H9 (cell line): ENCODE results near the gene SULF2. TPM values are rescaled to one million over a fixed set of nuclear protein-coding genes. Genes with fewer than 3 reads are reported as not detected.

Experiments
- DNase-seq: peaks from one replicate; pipeline ENCODE4 v3.0.0-alpha.2; 2017
- H2AFZ ChIP-seq: one replicate; pipeline ENCODE4 v1.6.1; 2013; ENCODE audit warnings: mild to moderate bottlenecking, low read length, control low read depth, moderate library complexity
- H2AK5ac ChIP-seq: 2 replicates; pipeline ENCODE4 v1.6.1; 2013; ENCODE audit warnings: low read length, control low read depth, mixed read lengths; ENCODE audit not compliant: insufficient read length
- H2BK120ac ChIP-seq: one replicate; pipeline ENCODE4 v1.6.1; 2013; ENCODE audit warnings: low read depth, mild to moderate bottlenecking, low read length, control low read depth, inconsistent platforms; ENCODE audit not compliant: poor library complexity, severe bottlenecking
- H2BK12ac ChIP-seq: 2 replicates; pipeline ENCODE4 v1.6.1; 2013; ENCODE audit warnings: low read length, control low read depth, mixed read lengths, low read depth; ENCODE audit not compliant: insufficient read length
- H2BK15ac ChIP-seq: 2 replicates; pipeline ENCODE4 v1.6.1; 2013; ENCODE audit warnings: low read depth, low read length, control low read depth
- H2BK20ac ChIP-seq: one replicate; pipeline ENCODE4 v1.6.1; 2013; ENCODE audit warnings: low read depth, mild to moderate bottlenecking, low read length, control low read depth, inconsistent platforms; ENCODE audit not compliant: poor library complexity, severe bottlenecking
- H2BK5ac ChIP-seq: 2 replicates; pipeline ENCODE4 v1.6.1; 2013; ENCODE audit warnings: low read length, control low read depth, mixed read lengths; ENCODE audit not compliant: insufficient read length
- H3K14ac ChIP-seq: 2 replicates; pipeline ENCODE4 v1.6.1; 2013; ENCODE audit warnings: low read length, control low read depth; ENCODE audit not compliant: insufficient read depth
- H3K18ac ChIP-seq: 2 replicates; pipeline ENCODE4 v1.6.1; 2013; ENCODE audit warnings: low read depth, mild to moderate bottlenecking, mixed read lengths, low read length, control low read depth; ENCODE audit not compliant: insufficient read length
- H3K23ac ChIP-seq: 2 replicates; pipeline ENCODE4 v1.6.1; 2013; ENCODE audit warnings: low read length, control low read depth, mixed read lengths, low read depth; ENCODE audit not compliant: insufficient read length
- H3K23me2 ChIP-seq: 2 replicates; pipeline ENCODE4 v1.6.1; 2013; ENCODE audit warnings: low read depth, mild to moderate bottlenecking, mixed read lengths, low read length, control low read depth; ENCODE audit not compliant: insufficient read length, poor library complexity, severe bottlenecking
- H3K27ac ChIP-seq: 2 replicates; pipeline ENCODE4 v1.5.1; 2013; ENCODE audit warnings: low read length, control low read depth, mixed read lengths, low read depth; ENCODE audit not compliant: insufficient read length
- H3K27me3 ChIP-seq: 2 replicates; pipeline ENCODE4 v1.6.1; 2013; ENCODE audit warnings: low read length, control low read depth, inconsistent platforms; ENCODE audit not compliant: insufficient read depth
- H3K4ac ChIP-seq: 2 replicates; pipeline ENCODE4 v1.6.1; 2013; ENCODE audit warnings: low read depth, mild to moderate bottlenecking, control low read depth, inconsistent platforms, low read length, moderate library complexity
- H3K4me1 ChIP-seq: 2 replicates; pipeline ENCODE4 v1.6.1; 2013; ENCODE audit warnings: low read length, control low read depth, inconsistent platforms; ENCODE audit not compliant: insufficient read depth
- H3K4me2 ChIP-seq: 2 replicates; pipeline ENCODE4 v1.6.1; 2013; ENCODE audit warnings: low read length, control low read depth, mixed read lengths; ENCODE audit not compliant: insufficient read length, insufficient read depth
- H3K56ac ChIP-seq: 2 replicates; pipeline ENCODE4 v1.6.1; 2013; ENCODE audit warnings: low read depth, mild to moderate bottlenecking, mixed read lengths, low read length, control low read depth; ENCODE audit not compliant: insufficient read length
- H3K79me1 ChIP-seq: 2 replicates; pipeline ENCODE4 v1.6.1; 2013; ENCODE audit warnings: low read depth, mild to moderate bottlenecking, moderate library complexity, low read length, control low read depth, inconsistent platforms; ENCODE audit not compliant: insufficient read depth, poor library complexity, severe bottlenecking
- H3K79me2 ChIP-seq: 2 replicates; pipeline ENCODE4 v1.6.1; 2013; ENCODE audit warnings: low read length, control low read depth, inconsistent platforms; ENCODE audit not compliant: insufficient read depth
- H3K9ac ChIP-seq: 2 replicates; pipeline ENCODE4 v1.6.1; 2013; ENCODE audit warnings: low read length, control low read depth, mixed read lengths; ENCODE audit not compliant: insufficient read length; ENCODE audit errors: extremely low read depth
- H3K9me3 ChIP-seq: one replicate; pipeline ENCODE4 v1.6.1; 2013; ENCODE audit warnings: low read depth, low read length, inconsistent platforms; ENCODE audit not compliant: control insufficient read depth
- H3T11ph ChIP-seq: one replicate; pipeline ENCODE4 v1.6.1; 2013; ENCODE audit warnings: mild to moderate bottlenecking, low read length, control low read depth, inconsistent platforms
- H4K20me1 ChIP-seq: one replicate; pipeline ENCODE4 v1.6.1; 2013; ENCODE audit not compliant: control insufficient read depth, insufficient read length, insufficient read depth
- H4K5ac ChIP-seq: 2 replicates; pipeline ENCODE4 v1.6.1; 2013; ENCODE audit warnings: low read depth, mild to moderate bottlenecking, mixed read lengths, low read length, control low read depth; ENCODE audit not compliant: insufficient read length
- H4K8ac ChIP-seq: replicated peaks from 2 replicates; pipeline ENCODE4 v1.6.1; 2013; ENCODE audit warnings: low read length, control low read depth, mixed read lengths, low read depth; ENCODE audit not compliant: insufficient read length
- H4K91ac ChIP-seq: 2 replicates; pipeline ENCODE4 v1.6.1; 2013; ENCODE audit warnings: low read depth, mild to moderate bottlenecking, moderate library complexity, mixed read lengths, low read length, control low read depth; ENCODE audit not compliant: insufficient read length
- H3K27ac Mint-ChIP-seq, 3 experiments: 2 replicates in 2 of 3; 3 replicates in 1 of 3; pipeline ENCODE4 v1.8.0; 2020 to 2021; ENCODE audit warnings: mixed read lengths in 3 of 3, mild to moderate bottlenecking in 1 of 3, moderate library complexity in 1 of 3
- H3K27me3 Mint-ChIP-seq: 2 replicates; pipeline ENCODE4 v1.8.0; 2021; ENCODE audit warnings: low read depth, mild to moderate bottlenecking, moderate library complexity, mixed read lengths
- H3K36me3 Mint-ChIP-seq, 3 experiments: 2 replicates in 2 of 3; 3 replicates in 1 of 3; pipeline ENCODE4 v1.8.0; 2020 to 2021; ENCODE audit warnings: low read depth in 3 of 3, mixed read lengths in 3 of 3; ENCODE audit not compliant: insufficient read depth in 1 of 3
- H3K4me1 Mint-ChIP-seq, 2 experiments: 2 replicates each; pipeline ENCODE4 v1.8.0; 2020; ENCODE audit warnings: mixed read lengths in 2 of 2
- H3K4me3 Mint-ChIP-seq, 2 experiments: 2 replicates in 1 of 2; 3 replicates in 1 of 2; pipeline ENCODE4 v1.8.0; 2020 to 2021; ENCODE audit warnings: mild to moderate bottlenecking in 2 of 2, mixed read lengths in 2 of 2, moderate library complexity in 1 of 2
- H3K9me3 Mint-ChIP-seq, 2 experiments: 2 replicates in 1 of 2; 3 replicates in 1 of 2; pipeline ENCODE4 v1.8.0; 2020; ENCODE audit warnings: mild to moderate bottlenecking in 2 of 2, mixed read lengths in 2 of 2, moderate library complexity in 1 of 2
- CTCF ChIP-seq: fragments of 200-600 bp; sonication (generic); conservative IDR thresholded peaks from 3 replicates; pipeline ENCODE4 v1.8.0; 2021; ENCODE audit warnings: antibody characterized with exemption, mild to moderate bottlenecking
- WGBS: extraction: QIAGEN DNeasy Blood & Tissue Kit; methylation state at CpG from one replicate; pipeline ENCODE4 v1.1.7; 2013; ENCODE audit warnings: missing lambda C conversion rate, low lambda C conversion rate, mixed read lengths; ENCODE audit not compliant: insufficient read length; ENCODE audit errors: extremely low coverage; 5-methylcytosine and 5-hydroxymethylcytosine counted together
- total RNA-seq: library from RNA; stranded (reverse); gene quantifications from 2 replicates; pipeline ENCODE4 v1.2.1, GENCODE V29; 2021

Gene SULF2
- total RNA-seq, 1 experiment from 2014 or later, result 31.2 TPM

- Histone ChIP-seq H3K4me2 (no peak overlapping the region), H3T11ph (no peak overlapping the region), H3K9ac (no peak overlapping the region), H4K8ac (no peak overlapping the region), H3K14ac (no peak overlapping the region), H3K79me1 (no peaks in the 10 kb centered on the region), H2BK20ac (no peak overlapping the region), H3K27me3 (no peaks in the 10 kb centered on the region), H2AFZ (no peak overlapping the region), H4K20me1 (no peaks in the 10 kb centered on the region), H3K23ac (no peak overlapping the region), H3K18ac (no peak overlapping the region), H3K79me2 (no peaks in the 10 kb centered on the region), H4K5ac (no peak overlapping the region), H2BK5ac (no peak overlapping the region), H3K56ac (no peak overlapping the region), H3K4me1 (no peaks in the 10 kb centered on the region), H2BK15ac (no peak overlapping the region), H4K91ac (no peak overlapping the region), H2AK5ac (no peak overlapping the region), H3K27ac (no peak overlapping the region), H3K23me2 (no peaks in the 10 kb centered on the region), H2BK12ac (no peak overlapping the region), H2BK120ac (no peak overlapping the region), H3K9me3 (no peaks in the 10 kb centered on the region), H3K4ac (no peak overlapping the region)
- Mint-ChIP-seq H3K27me3 (peaks cover 32% of the 10 kb centered on the region), H3K9me3 (peaks cover 0 to 4% of the 10 kb centered on the region in 2 experiments; a peak in 4 of 5 replicates), H3K4me1 (peaks cover 15% of the 10 kb centered on the region in 2 experiments), H3K4me3 (no peak overlapping the region), H3K36me3 (peaks cover 0 to 1% (median 0%) of the 10 kb centered on the region in 3 experiments; a peak in 3 of 7 replicates), H3K27ac (no peak overlapping the region)
- TF ChIP-seq CTCF, result no peak
- no peak for DNase-seq
- no CpG with 5 or more reads among the region's 18 CpGs for whole genome bisulfite sequencing
These were observed 25.6 kb upstream of the SULF2 start for GRCh38 chr20:47810721-47811347.
